H1 (cell line): ENCODE results near the gene GTF3C5.

Experiments
- ASH2L ChIP-seq: fragments of 200-600, 300-600 bp; sonication (generic); IDR thresholded peaks from one replicate; pipeline ENCODE4 v1.7.1; 2017; ENCODE audit warnings: low read length
- ATF3 ChIP-seq: IDR thresholded peaks from 2 replicates; pipeline ENCODE4 v1.6.1; 2011; ENCODE audit warnings: low read depth, mild to moderate bottlenecking, low read length; ENCODE audit not compliant: insufficient read depth
- CHD2 ChIP-seq: IDR thresholded peaks from 2 replicates; pipeline ENCODE4 v1.6.1; 2012; ENCODE audit warnings: low read length, improper control_type of control experiment
- CTCF ChIP-seq, 3 experiments: IDR thresholded peaks; 1 replicate in 2 of 3; 2 replicates in 1 of 3; pipeline versions ENCODE4 v1.5.1 to v1.6.1; 2011; ENCODE audit warnings: low read length in 3 of 3, mild to moderate bottlenecking in 3 of 3, inconsistent platforms in 2 of 3, low read depth in 1 of 3, moderate library complexity in 1 of 3; ENCODE audit not compliant: insufficient read depth in 1 of 3; ENCODE audit errors: control extremely low read depth in 1 of 3
- EGR1 ChIP-seq: IDR thresholded peaks from 2 replicates; pipeline ENCODE4 v1.6.1; 2011; ENCODE audit warnings: low read depth, low read length, borderline replicate concordance
- POLR2A ChIP-seq, 2 experiments: IDR thresholded peaks; 1 replicate in 1 of 2; 2 replicates in 1 of 2; pipeline ENCODE4 v1.6.1; 2011; ENCODE audit warnings: low read depth in 2 of 2, low read length in 2 of 2, mild to moderate bottlenecking in 2 of 2; ENCODE audit errors: control extremely low read depth in 1 of 2
- POLR2AphosphoS5 ChIP-seq: IDR thresholded peaks from 2 replicates; pipeline ENCODE4 v1.6.1; 2011; ENCODE audit warnings: low read depth, low read length

GRCh38 chr9:133023117-133023890 is 7.5 kb upstream of the GTF3C5 start:
- TF ChIP-seq CHD2 (no peak), POLR2A (IDR thresholded peaks at IDR 0.05; ENCODE audit: control extremely low read depth in 1 of 2, low read depth in 2 of 2, low read length in 2 of 2) (no peak), EGR1 (no peak), ASH2L (no peak), CTCF (IDR thresholded peaks at IDR 0.05; ENCODE audit: control extremely low read depth in 1 of 3, insufficient read depth in 1 of 3, low read depth in 1 of 3, low read length in 3 of 3) (no peak), ATF3 (no peak), POLR2AphosphoS5 (no peak)
